Measurements from ENCODE around the gene TBXT. TPM values are rescaled to one million over a fixed set of nuclear protein-coding genes. Genes with fewer than 3 reads are reported as not detected.
"Not testable (repeated sequence)": the region's sequence is repeated elsewhere in the genome, so short reads cannot be mapped to it uniquely, and the experiment has no call there.

The TBXT gene
- total RNA-seq, 2 experiments from 2014 or later, result not detected

- CTCF ChIA-PET, result no interaction called here
- POLR2A ChIA-PET, result no interaction called here
- ATAC-seq (no peak), DNase-seq (no peak)
- H3K27ac Mint-ChIP-seq, result no peak overlapping the region
- H3K4me1 Mint-ChIP-seq (ENCODE audit: low read depth), result no peaks in the 10 kb centered on the region
- no peaks in the 10 kb centered on the region for H3K36me3 Mint-ChIP-seq (ENCODE audit: low read depth)
- H3K9me3 Mint-ChIP-seq (ENCODE audit: insufficient read depth), result no peaks in the 10 kb centered on the region
- no peak overlapping the region for H3K4me3 Mint-ChIP-seq
- peaks cover 17% of the 10 kb centered on the region for H3K27me3 Mint-ChIP-seq (ENCODE audit: low read depth)
These were observed 27.5 kb upstream of the TBXT start for GRCh38 chr6:166194914-166195859.

GRCh38 chr6:166192557-166192956 lies 24.9 kb upstream of the TBXT start:
- DNase-seq (no peak), ATAC-seq (no peak)
- Mint-ChIP-seq H3K27me3 (ENCODE audit: low read depth) (peaks cover 8% of the 10 kb centered on the region), H3K27ac (no peak overlapping the region), H3K36me3 (ENCODE audit: low read depth) (no peaks in the 10 kb centered on the region), H3K4me3 (no peak overlapping the region), H3K9me3 (ENCODE audit: insufficient read depth) (no peaks in the 10 kb centered on the region), H3K4me1 (ENCODE audit: low read depth) (no peaks in the 10 kb centered on the region)
- ChIA-PET POLR2A (no interaction called here), CTCF (no interaction called here)

- ChIA-PET POLR2A (no interaction called here), CTCF (no interaction called here)
- ATAC-seq (no peak), DNase-seq (no peak)
- peaks cover 7% of the 10 kb centered on the region for H3K27me3 Mint-ChIP-seq (ENCODE audit: low read depth)
- no peaks in the 10 kb centered on the region for H3K4me1 Mint-ChIP-seq (ENCODE audit: low read depth)
- H3K4me3 Mint-ChIP-seq, result no peak overlapping the region
- no peaks in the 10 kb centered on the region for H3K36me3 Mint-ChIP-seq (ENCODE audit: low read depth)
- H3K27ac Mint-ChIP-seq, result no peak overlapping the region
- no peaks in the 10 kb centered on the region for H3K9me3 Mint-ChIP-seq (ENCODE audit: insufficient read depth)
These were observed 24.5 kb upstream of the TBXT start for GRCh38 chr6:166192136-166192535.

- ATAC-seq (no peak), DNase-seq (no peak)
- Mint-ChIP-seq H3K4me1 (ENCODE audit: low read depth) (no peaks in the 10 kb centered on the region), H3K27me3 (ENCODE audit: low read depth) (peaks cover 15% of the 10 kb centered on the region), H3K9me3 (ENCODE audit: insufficient read depth) (no peaks in the 10 kb centered on the region), H3K36me3 (ENCODE audit: low read depth) (no peaks in the 10 kb centered on the region), H3K27ac (no peak overlapping the region), H3K4me3 (no peak overlapping the region)
- CTCF ChIA-PET, result interaction anchor here (1.5 kb wide), 1 partner anchor 96 kb away, joined by 4 read pairs; no protein-coding TSS in a partner anchor
- POLR2A ChIA-PET, result no interaction called here
These were observed 12.1 kb upstream of the TBXT start for GRCh38 chr6:166179704-166180103.

- POLR2A ChIA-PET, result no interaction called here
- no peaks in the 10 kb centered on the region for H3K9me3 Mint-ChIP-seq (ENCODE audit: insufficient read depth)
These were observed 8.5 kb upstream of the TBXT start for GRCh38 chr6:166176106-166176505.

GRCh38 chr6:166175093-166175492 lies 7.4 kb upstream of the TBXT start:
- H3K27me3 Mint-ChIP-seq (ENCODE audit: low read depth); H3K4me3 Mint-ChIP-seq; H3K4me1 Mint-ChIP-seq (ENCODE audit: low read depth); CTCF ChIA-PET; DNase-seq; ATAC-seq; POLR2A ChIA-PET; H3K9me3 Mint-ChIP-seq (ENCODE audit: insufficient read depth); H3K36me3 Mint-ChIP-seq (ENCODE audit: low read depth); H3K27ac Mint-ChIP-seq: not testable (repeated sequence)

More at GRCh38 chr6:166176106-166176505, 8.5 kb upstream of the TBXT start:
- CTCF ChIA-PET, result no interaction called here
- ATAC-seq, result no peak
- Mint-ChIP-seq H3K27me3 (ENCODE audit: low read depth) (peaks cover 6% of the 10 kb centered on the region), H3K36me3 (ENCODE audit: low read depth) (no peaks in the 10 kb centered on the region), H3K4me3 (no peak overlapping the region), H3K27ac (no peak overlapping the region), H3K4me1 (ENCODE audit: low read depth) (peaks cover 2% of the 10 kb centered on the region)
- no peak for DNase-seq

- POLR2A ChIA-PET, result no interaction called here
- no peak overlapping the region for H3K4me3 Mint-ChIP-seq
- CTCF ChIA-PET, result interaction anchor here (1.1 kb wide), 1 partner anchor 47 kb away, joined by 3 read pairs; no protein-coding TSS in a partner anchor
- peaks cover 4% of the 10 kb centered on the region for H3K4me1 Mint-ChIP-seq (ENCODE audit: low read depth)
- DNase-seq, result no peak
- ATAC-seq, result no peak
- H3K36me3 Mint-ChIP-seq (ENCODE audit: low read depth), result no peaks in the 10 kb centered on the region
- no peaks in the 10 kb centered on the region for H3K9me3 Mint-ChIP-seq (ENCODE audit: insufficient read depth)
- no peak overlapping the region for H3K27ac Mint-ChIP-seq
- peaks cover 18% of the 10 kb centered on the region for H3K27me3 Mint-ChIP-seq (ENCODE audit: low read depth)
These were observed 6.4 kb upstream of the TBXT start for GRCh38 chr6:166174031-166174430.

GRCh38 chr6:166173281-166173951 lies 5.8 kb upstream of the TBXT start:
- no peak overlapping the region for H3K4me3 Mint-ChIP-seq
- ATAC-seq, result peak; percentile 51
- ChIA-PET CTCF (interaction anchor here (1.1 kb wide), 1 partner anchor 48 kb away, joined by 3 read pairs; no protein-coding TSS in a partner anchor), POLR2A (no interaction called here)
- H3K9me3 Mint-ChIP-seq (ENCODE audit: insufficient read depth), result no peaks in the 10 kb centered on the region
- H3K27ac Mint-ChIP-seq, result no peak overlapping the region
- DNase-seq, result no peak
- H3K27me3 Mint-ChIP-seq (ENCODE audit: low read depth), result peaks cover 23% of the 10 kb centered on the region
- peaks cover 7% of the 10 kb centered on the region for H3K4me1 Mint-ChIP-seq (ENCODE audit: low read depth)
- H3K36me3 Mint-ChIP-seq (ENCODE audit: low read depth), result peaks cover under 1% of the 10 kb centered on the region

GRCh38 chr6:166172546-166172945 lies 4.9 kb upstream of the TBXT start:
- Mint-ChIP-seq H3K4me3 (no peak overlapping the region), H3K27ac (no peak overlapping the region), H3K36me3 (ENCODE audit: low read depth) (peaks cover 2% of the 10 kb centered on the region), H3K27me3 (ENCODE audit: low read depth) (peaks cover 27% of the 10 kb centered on the region), H3K4me1 (ENCODE audit: low read depth) (peaks cover 10% of the 10 kb centered on the region), H3K9me3 (ENCODE audit: insufficient read depth) (no peaks in the 10 kb centered on the region)
- ChIA-PET POLR2A (no interaction called here), CTCF (no interaction called here)
- ATAC-seq, result no peak
- no peak for DNase-seq

GRCh38 chr6:166169549-166170421 lies 2.1 kb upstream of the TBXT start:
- ATAC-seq (no peak), DNase-seq (no peak)
- H3K27me3 Mint-ChIP-seq (ENCODE audit: low read depth), result peaks cover 49% of the 10 kb centered on the region
- peaks cover 2% of the 10 kb centered on the region for H3K36me3 Mint-ChIP-seq (ENCODE audit: low read depth)
- POLR2A ChIA-PET, result no interaction called here
- no peak overlapping the region for H3K4me3 Mint-ChIP-seq
- H3K9me3 Mint-ChIP-seq (ENCODE audit: insufficient read depth), result no peaks in the 10 kb centered on the region
- H3K27ac Mint-ChIP-seq, result peak overlapping the region; percentile 19
- H3K4me1 Mint-ChIP-seq (ENCODE audit: low read depth), result peaks cover 16% of the 10 kb centered on the region
- CTCF ChIA-PET, result no interaction called here

- H3K4me1 Mint-ChIP-seq (ENCODE audit: low read depth), result peaks cover 16% of the 10 kb centered on the region
- peaks cover 55% of the 10 kb centered on the region for H3K27me3 Mint-ChIP-seq (ENCODE audit: low read depth)
- CTCF ChIA-PET, result no interaction called here
- POLR2A ChIA-PET, result no interaction called here
- peak overlapping the region; percentile 73 for H3K4me3 Mint-ChIP-seq
- peak overlapping the region; percentile 22 for H3K27ac Mint-ChIP-seq
- no peaks in the 10 kb centered on the region for H3K9me3 Mint-ChIP-seq (ENCODE audit: insufficient read depth)
- DNase-seq (no peak), ATAC-seq (peak; percentile 29)
- H3K36me3 Mint-ChIP-seq (ENCODE audit: low read depth), result peaks cover 2% of the 10 kb centered on the region
These were observed 1.2 kb upstream of the TBXT start for GRCh38 chr6:166168616-166169548.

All from activated CD8-positive, alpha-beta T cell treated with anti-CD3 and anti-CD28 coated beads, Interleukin-2, amount 10 ng/mL, durations not matched to agents 7 days and 5 days (primary cell).